Measurements from ENCODE around the gene CD300LF.

- TF ChIP-seq CTCF (IDR thresholded peaks at IDR 0.05 in 4 of 5, conservative IDR thresholded peaks at IDR 0.05 in 1 of 5) (no peak), POLR2A (IDR thresholded peaks at IDR 0.05) (no peak)
Measured at GRCh38 chr17:74679374-74679773, 33.3 kb downstream of the CD300LF start.

All from gastrocnemius medialis (tissue), 4 donors.